ENCODE measurements around the gene CHST15.

Gene CHST15

DNA sequence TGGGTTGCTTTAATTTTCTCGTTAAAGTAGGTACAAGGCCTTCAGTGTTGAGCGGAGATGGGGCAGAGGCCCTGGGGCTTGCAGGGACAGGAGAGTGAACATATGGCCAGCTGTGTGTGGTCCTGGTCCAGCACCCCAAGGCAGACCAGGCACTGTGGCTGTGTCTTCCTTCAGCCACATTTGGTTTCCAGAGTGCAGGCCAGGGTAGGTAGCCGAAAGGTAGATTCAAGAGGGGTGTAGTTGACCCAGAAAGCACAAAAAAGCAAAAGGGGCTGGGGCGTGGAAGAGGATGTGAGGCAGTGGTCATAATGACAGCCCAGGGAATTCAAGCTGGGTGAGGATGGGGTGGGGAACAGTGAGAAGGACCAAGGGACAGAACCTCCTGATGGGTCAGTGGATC is 21.3 kb upstream of the CHST15 start:
- Histone ChIP-seq H3K9ac (no peak overlapping the region), H3K4me1 (ENCODE audit: low read depth, poor library complexity, severe bottlenecking) (peaks cover 14% of the 10 kb centered on the region), H3K4me3 (IDR thresholded peaks at IDR 0.05; ENCODE audit: insufficient read depth, low read depth, low read length) (no peak overlapping the region), H3K36me3 (ENCODE audit: insufficient read depth) (no peaks in the 10 kb centered on the region), H3K27ac (no peak overlapping the region), H3K27me3 (ENCODE audit: insufficient read depth, low read depth) (no peaks in the 10 kb centered on the region), H2AFZ (ENCODE audit: low read depth) (no peak overlapping the region), H4K20me1 (ENCODE audit: insufficient read depth) (no peaks in the 10 kb centered on the region), H3K79me2 (ENCODE audit: insufficient read depth, low read depth) (no peaks in the 10 kb centered on the region), H3K4me2 (no peak overlapping the region)
- TF ChIP-seq, protein P1, sequence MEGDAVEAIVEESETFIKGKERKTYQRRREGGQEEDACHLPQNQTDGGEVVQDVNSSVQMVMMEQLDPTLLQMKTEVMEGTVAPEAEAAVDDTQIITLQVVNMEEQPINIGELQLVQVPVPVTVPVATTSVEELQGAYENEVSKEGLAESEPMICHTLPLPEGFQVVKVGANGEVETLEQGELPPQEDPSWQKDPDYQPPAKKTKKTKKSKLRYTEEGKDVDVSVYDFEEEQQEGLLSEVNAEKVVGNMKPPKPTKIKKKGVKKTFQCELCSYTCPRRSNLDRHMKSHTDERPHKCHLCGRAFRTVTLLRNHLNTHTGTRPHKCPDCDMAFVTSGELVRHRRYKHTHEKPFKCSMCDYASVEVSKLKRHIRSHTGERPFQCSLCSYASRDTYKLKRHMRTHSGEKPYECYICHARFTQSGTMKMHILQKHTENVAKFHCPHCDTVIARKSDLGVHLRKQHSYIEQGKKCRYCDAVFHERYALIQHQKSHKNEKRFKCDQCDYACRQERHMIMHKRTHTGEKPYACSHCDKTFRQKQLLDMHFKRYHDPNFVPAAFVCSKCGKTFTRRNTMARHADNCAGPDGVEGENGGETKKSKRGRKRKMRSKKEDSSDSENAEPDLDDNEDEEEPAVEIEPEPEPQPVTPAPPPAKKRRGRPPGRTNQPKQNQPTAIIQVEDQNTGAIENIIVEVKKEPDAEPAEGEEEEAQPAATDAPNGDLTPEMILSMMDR (conservative IDR thresholded peaks at IDR 0.05; ENCODE audit: low read depth, low read length): no peak

DNA sequence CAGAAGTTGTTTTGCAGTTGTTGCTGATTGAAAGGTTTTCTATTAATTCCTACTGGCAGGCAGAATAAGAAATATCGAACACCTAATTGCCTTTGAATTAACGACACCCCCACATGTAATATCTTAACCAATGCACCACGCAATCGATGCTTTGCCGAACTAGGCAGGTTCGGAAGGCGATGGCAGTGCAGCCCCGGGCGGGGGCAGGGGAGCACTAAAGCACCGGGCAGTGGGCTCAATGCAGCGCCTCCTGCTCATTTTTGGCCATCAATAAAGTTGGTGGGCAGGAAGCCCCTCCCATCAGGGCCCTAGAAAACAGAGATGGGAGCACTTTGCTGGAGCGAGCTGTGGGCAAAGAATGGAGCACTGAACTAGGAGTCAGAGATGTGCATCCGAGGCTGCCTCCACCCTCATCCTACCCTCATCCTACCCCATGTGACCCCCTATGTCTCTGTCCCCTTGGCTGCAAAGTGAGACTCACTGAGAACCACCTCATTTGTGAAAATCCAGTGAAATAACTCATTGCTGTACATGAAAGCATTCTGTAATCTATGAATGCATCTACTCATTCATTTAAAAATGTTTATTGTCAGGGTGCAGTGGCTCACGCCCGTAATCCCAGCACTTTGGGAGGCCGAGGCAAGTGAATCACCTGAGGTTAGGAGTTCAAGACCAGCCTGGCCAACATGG is 19.6 kb upstream of the CHST15 start:
- no peak overlapping the region for H3K4me2 ChIP-seq

DNA sequence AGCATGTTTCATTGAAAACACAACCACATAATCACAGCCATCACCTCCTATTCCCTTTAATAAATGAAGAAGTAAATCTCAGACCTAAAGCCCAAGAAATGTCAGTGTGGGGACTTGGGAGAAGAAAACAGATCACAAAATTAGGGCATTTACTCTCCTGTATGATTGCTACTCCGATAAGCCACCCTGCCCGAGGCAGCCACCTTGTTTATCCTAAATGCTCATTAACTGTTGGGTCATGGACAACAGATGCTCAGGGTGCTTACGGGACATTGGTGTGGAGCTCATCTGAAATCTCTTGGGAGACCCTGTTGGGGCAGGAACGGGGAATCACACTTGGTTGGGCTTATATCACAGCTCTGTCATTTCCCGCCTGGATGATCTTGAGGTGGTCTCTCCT is 17.5 kb upstream of the CHST15 start:
- Histone ChIP-seq H3K4me3 (IDR thresholded peaks at IDR 0.05; ENCODE audit: insufficient read depth, low read depth, low read length) (no peak overlapping the region), H3K27ac (no peak overlapping the region), H2AFZ (ENCODE audit: low read depth) (no peak overlapping the region), H4K20me1 (ENCODE audit: insufficient read depth) (no peaks in the 10 kb centered on the region), H3K27me3 (ENCODE audit: insufficient read depth, low read depth) (no peaks in the 10 kb centered on the region), H3K4me2 (no peak overlapping the region), H3K36me3 (ENCODE audit: insufficient read depth) (no peaks in the 10 kb centered on the region), H3K79me2 (ENCODE audit: insufficient read depth, low read depth) (no peaks in the 10 kb centered on the region), H3K9ac (no peak overlapping the region), H3K4me1 (ENCODE audit: low read depth, poor library complexity, severe bottlenecking) (peaks cover 34% of the 10 kb centered on the region)
- TF ChIP-seq, protein P1 (conservative IDR thresholded peaks at IDR 0.05; ENCODE audit: low read depth, low read length): no peak

More for the DNA sequence above, 19.6 kb upstream of the CHST15 start:
- H3K27me3 ChIP-seq (ENCODE audit: insufficient read depth, low read depth): no peaks in the 10 kb centered on the region
- H3K4me1 ChIP-seq (ENCODE audit: low read depth, poor library complexity, severe bottlenecking): peaks cover 23% of the 10 kb centered on the region
- TF ChIP-seq, protein P1 (conservative IDR thresholded peaks at IDR 0.05; ENCODE audit: low read depth, low read length): no peak
- H3K4me3 ChIP-seq (IDR thresholded peaks at IDR 0.05; ENCODE audit: insufficient read depth, low read depth, low read length): no peak overlapping the region
- no peaks in the 10 kb centered on the region for H3K79me2 ChIP-seq (ENCODE audit: insufficient read depth, low read depth)
- H3K9ac ChIP-seq: no peak overlapping the region
- H3K36me3 ChIP-seq (ENCODE audit: insufficient read depth): no peaks in the 10 kb centered on the region
- no peak overlapping the region for H3K27ac ChIP-seq
- no peak overlapping the region for H2AFZ ChIP-seq (ENCODE audit: low read depth)
- no peaks in the 10 kb centered on the region for H4K20me1 ChIP-seq (ENCODE audit: insufficient read depth)

DNA sequence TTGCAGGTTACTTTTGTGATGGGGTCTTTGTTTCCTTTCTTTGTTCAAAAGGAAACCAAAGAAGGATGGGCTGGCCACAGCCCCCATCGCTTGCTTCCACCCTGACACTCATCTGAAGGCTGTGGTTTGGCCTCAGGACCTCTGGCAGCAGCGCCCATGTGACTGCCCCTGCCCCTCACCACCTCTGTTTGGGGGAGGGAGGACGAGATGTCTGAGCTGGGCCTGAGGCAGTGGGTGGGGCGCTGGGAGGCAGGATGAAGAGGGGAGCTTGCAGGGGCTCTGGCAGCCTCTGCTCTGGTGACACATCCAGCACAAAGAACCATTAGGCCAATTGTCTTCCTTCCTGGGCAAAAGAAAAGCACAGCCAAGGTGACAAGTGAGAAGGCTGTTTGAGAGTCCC is 15.9 kb upstream of the CHST15 start:
- Histone ChIP-seq H3K4me1 (ENCODE audit: low read depth, poor library complexity, severe bottlenecking) (peaks cover 50% of the 10 kb centered on the region), H3K27ac (no peak overlapping the region)

More for the DNA sequence above, 15.9 kb upstream of the CHST15 start:
- H3K9ac ChIP-seq: no peak overlapping the region
- TF ChIP-seq, protein P1 (conservative IDR thresholded peaks at IDR 0.05; ENCODE audit: low read depth, low read length): no peak
- no peak overlapping the region; the same call in 1 of the 2 replicates for H3K4me2 ChIP-seq
- no peak overlapping the region for H2AFZ ChIP-seq (ENCODE audit: low read depth)
- no peaks in the 10 kb centered on the region for H3K79me2 ChIP-seq (ENCODE audit: insufficient read depth, low read depth)
- no peaks in the 10 kb centered on the region for H3K27me3 ChIP-seq (ENCODE audit: insufficient read depth, low read depth)
- H3K4me3 ChIP-seq (IDR thresholded peaks at IDR 0.05; ENCODE audit: insufficient read depth, low read depth, low read length): no peak overlapping the region
- no peaks in the 10 kb centered on the region for H4K20me1 ChIP-seq (ENCODE audit: insufficient read depth)
- no peaks in the 10 kb centered on the region for H3K36me3 ChIP-seq (ENCODE audit: insufficient read depth)
